GM12874 (cell line): ENCODE measurements around the gene VWA3B.

Source experiments
- TF ChIP-seq, protein P1 (sequence below): IDR thresholded peaks from 2 replicates; pipeline ENCODE4 v1.5.1; 2011; ENCODE audit warnings: low read depth, mild to moderate bottlenecking, control low read depth, low read length, moderate library complexity; ENCODE audit not compliant: insufficient read depth

Gene VWA3B

DNA sequence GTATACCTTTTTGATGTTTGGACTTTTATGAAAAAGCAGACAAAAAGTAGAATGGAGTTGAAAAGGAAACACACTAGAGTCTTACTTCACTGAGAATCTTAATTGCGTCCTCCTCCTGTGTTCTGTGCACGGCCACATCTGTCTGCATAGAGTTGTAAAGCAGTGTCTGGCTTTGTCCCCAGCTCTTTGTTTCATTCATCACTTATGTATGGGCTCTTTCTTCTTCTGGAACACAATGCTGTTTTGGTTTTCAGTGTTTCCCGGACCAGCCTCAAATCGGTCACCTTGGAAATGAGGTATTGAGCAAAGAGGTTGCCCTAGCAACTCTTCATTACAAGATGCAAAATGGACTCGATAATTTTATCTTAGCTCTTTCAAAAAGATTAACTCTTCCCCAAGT is 155.0 kb downstream of the VWA3B start:
- TF ChIP-seq, protein P1, sequence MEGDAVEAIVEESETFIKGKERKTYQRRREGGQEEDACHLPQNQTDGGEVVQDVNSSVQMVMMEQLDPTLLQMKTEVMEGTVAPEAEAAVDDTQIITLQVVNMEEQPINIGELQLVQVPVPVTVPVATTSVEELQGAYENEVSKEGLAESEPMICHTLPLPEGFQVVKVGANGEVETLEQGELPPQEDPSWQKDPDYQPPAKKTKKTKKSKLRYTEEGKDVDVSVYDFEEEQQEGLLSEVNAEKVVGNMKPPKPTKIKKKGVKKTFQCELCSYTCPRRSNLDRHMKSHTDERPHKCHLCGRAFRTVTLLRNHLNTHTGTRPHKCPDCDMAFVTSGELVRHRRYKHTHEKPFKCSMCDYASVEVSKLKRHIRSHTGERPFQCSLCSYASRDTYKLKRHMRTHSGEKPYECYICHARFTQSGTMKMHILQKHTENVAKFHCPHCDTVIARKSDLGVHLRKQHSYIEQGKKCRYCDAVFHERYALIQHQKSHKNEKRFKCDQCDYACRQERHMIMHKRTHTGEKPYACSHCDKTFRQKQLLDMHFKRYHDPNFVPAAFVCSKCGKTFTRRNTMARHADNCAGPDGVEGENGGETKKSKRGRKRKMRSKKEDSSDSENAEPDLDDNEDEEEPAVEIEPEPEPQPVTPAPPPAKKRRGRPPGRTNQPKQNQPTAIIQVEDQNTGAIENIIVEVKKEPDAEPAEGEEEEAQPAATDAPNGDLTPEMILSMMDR = no peak

DNA sequence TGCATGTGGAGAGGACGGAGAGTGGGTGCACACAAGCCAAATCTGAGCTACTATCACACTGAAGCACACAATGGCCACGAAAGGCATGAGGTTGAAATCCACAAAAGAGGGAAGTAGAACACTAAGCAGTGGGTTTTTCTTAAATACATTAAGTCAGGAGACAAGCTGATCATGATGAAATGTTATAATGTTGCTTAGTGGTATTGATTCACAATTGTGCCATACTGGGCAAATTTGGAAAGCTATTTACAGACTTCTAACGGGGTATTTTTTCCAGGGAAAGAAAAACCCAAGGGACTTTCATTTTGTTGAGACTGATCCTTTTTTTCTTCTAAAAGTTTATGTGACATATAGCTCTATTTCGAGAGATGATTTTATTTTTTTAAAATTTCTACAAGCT is 158.5 kb downstream of the VWA3B start:
- TF ChIP-seq, protein P1 = no peak

DNA sequence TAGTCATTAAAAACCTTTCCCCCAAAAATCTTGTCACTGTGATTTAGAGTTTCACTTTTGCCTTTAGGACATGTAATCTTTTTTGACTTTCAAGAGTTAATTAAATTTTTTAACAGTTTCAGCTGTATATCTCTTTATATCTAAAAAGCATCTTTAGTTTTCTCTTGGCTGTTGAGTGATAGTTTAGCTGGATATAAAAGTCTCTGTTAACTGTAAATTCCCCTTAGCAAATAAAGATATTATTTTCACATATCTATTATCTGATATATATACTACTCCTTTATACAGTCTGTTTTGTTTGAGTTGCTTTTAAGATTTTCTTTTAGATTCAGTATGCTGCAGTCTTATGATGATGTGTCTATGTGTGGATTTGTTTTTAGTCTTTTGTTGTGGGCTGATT is 160.4 kb downstream of the VWA3B start:
- TF ChIP-seq, protein P1 = no peak

DNA sequence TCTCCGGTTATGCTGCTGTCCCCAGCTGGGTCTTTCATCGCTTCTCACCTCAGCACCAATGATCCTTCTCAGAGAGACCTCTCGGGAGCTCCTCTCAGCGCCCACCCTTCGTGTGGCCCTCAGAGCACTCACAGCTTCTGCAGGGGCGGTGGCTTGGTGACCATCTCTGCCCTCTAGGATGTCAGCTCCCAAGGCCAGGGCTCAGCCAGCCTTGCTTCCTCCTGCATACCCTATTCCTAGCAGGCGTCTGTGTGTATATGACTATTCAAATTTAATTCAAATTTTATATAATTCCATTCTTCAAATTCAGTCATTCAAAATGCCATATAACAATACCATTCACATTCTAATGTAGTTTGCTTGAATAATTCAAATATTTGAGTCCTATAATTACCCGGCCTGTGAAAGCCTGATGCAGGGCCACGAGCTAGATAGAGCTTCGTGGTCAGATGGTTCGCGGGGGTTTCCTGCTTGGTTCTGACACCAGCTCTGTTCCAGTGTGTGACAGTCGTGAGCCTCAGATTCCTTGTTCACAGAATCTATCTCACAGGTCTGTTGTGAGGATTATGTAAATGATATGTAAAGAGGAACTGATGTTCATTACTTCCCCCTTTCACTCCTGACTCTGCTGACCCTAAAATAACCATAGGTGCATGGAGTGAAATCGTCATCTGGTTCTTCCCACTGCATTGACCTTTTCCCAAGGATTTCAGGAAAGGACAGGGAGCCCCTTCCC is 165.2 kb downstream of the VWA3B start:
- TF ChIP-seq, protein P1 = no peak

DNA sequence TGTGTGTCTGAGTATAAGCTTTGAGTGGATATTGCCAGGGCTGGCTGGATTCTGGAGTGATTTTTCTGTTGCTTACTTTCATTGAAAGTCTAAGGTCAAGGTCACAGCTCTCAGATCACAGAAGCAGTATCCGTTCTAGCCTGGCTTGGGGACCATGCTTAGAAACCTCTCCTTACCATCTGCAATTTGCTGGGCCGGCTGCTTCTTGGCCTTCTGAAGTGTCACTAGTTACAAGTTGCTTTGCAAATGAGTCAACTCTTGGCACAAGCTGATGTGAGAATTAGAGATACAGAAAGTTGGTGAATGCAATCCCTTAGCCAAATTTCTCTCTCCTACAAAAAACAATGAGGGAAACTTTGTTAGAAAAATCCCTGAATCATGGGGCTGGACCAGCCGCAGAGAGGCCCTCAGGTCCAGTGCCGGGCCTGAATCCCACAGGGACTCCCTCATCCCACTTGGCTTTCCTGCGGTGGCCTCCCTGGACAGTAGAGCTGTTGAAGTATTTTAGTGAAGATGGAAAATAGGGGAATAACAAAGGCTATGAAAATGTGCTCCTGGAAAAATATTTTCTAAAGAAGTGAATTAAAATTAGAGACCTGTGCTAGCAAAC is 166.6 kb downstream of the VWA3B start:
- TF ChIP-seq, protein P1 = no peak

DNA sequence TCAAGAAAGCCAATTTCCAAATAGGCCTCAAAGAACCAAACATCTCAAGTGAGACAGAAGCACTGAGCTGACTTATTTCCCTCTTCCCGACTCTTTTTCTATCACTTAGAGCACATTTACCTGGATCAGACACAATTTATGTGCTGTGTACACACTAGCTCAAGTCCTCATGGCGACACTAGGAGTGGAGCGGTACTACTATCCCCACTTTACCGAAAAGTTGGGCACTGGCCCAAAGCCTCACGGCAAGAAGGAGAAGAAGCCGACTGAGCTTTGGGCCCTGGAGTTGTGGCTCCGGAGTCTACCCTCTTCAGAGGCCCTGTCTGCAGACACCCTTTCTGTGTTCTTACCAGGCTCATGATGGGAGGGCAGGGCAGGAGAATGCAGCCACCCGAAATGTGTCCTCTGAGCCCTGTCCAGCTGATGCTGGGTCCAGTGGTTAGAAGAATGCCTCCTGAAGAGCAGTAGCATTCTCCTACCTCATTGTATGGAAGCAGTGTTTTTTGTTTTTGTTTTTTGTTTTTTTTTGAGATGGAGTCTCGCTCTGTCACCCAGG is 167.6 kb downstream of the VWA3B start:
- TF ChIP-seq, protein P1 = no peak

DNA sequence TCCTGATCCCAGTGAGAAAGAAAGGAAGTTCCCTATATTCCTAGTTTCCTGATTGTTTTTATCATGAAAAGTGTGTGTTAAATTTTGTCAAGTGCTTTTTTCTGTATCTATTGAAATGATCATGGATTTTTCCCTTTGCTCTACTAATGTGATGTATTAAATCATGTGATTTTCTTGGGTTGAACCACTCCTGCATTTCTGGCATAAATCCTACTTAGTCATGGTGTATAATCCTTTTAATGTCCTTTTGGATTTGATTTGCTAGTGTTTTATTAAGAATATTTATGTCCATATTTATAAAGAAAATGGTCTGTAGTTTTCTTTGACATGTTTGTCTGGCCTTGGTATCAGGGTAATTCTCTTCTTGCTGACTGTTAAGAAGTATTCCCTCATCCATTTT is 171.9 kb downstream of the VWA3B start:
- TF ChIP-seq, protein P1 = no peak
